GM18526 (cell line): Measurements from ENCODE around the gene AADAC.

ENCODE experiments used
- POLR2A ChIP-seq: IDR thresholded peaks from 3 replicates; pipeline ENCODE4 v1.6.1; 2011; ENCODE audit not compliant: insufficient read length; ENCODE audit errors: extremely low read depth

AADAC gene

GRCh38 chr3:151813799-151814198 lies at the start of gene AADAC:
Gene AADAC (plus strand): TSS chr3:151814116. CDS start chr3:151814163, 47 bp downstream.
- no peak for TF ChIP-seq POLR2A

- TF ChIP-seq POLR2A, result no peak
These were observed 48.2 kb upstream of the AADAC start for GRCh38 chr3:151765685-151766084.

GRCh38 chr3:151766454-151766853 lies 47.5 kb upstream of the AADAC start:
- no peak for TF ChIP-seq POLR2A

GRCh38 chr3:151768393-151768930 lies 45.5 kb upstream of the AADAC start:
- TF ChIP-seq POLR2A, result no peak

GRCh38 chr3:151769175-151769574 lies 44.7 kb upstream of the AADAC start:
- no peak for TF ChIP-seq POLR2A

- no peak for TF ChIP-seq POLR2A
These were observed 43.0 kb upstream of the AADAC start for GRCh38 chr3:151770956-151771355.

- no peak for TF ChIP-seq POLR2A
These were observed 41.0 kb upstream of the AADAC start for GRCh38 chr3:151772825-151773480.

GRCh38 chr3:151774235-151774634 lies 39.7 kb upstream of the AADAC start:
- no peak for TF ChIP-seq POLR2A

- no peak for TF ChIP-seq POLR2A
These were observed 39.0 kb upstream of the AADAC start for GRCh38 chr3:151774910-151775309.

GRCh38 chr3:151775314-151776258 lies 38.3 kb upstream of the AADAC start:
- TF ChIP-seq POLR2A, result no peak

- no peak for TF ChIP-seq POLR2A
These were observed 37.6 kb upstream of the AADAC start for GRCh38 chr3:151776259-151776740.

GRCh38 chr3:151777880-151778279 lies 36.0 kb upstream of the AADAC start:
- no peak for TF ChIP-seq POLR2A

GRCh38 chr3:151787626-151788025 lies 26.3 kb upstream of the AADAC start:
- no peak for TF ChIP-seq POLR2A

- no peak for TF ChIP-seq POLR2A
These were observed 25.5 kb upstream of the AADAC start for GRCh38 chr3:151788401-151788800.

GRCh38 chr3:151789853-151790463 lies 24.0 kb upstream of the AADAC start:
- TF ChIP-seq POLR2A, result no peak
